ENCODE measurements around the gene KNSTRN.

- TF ChIP-seq POLR2A (IDR thresholded peaks at IDR 0.05; ENCODE audit: low read depth, low read length) = no peak
- TF ChIP-seq TAF1 (IDR thresholded peaks at IDR 0.05; ENCODE audit: low read depth, low read length) = no peak
- TF ChIP-seq POLR2AphosphoS5 (IDR thresholded peaks at IDR 0.05; ENCODE audit: low read depth, low read length) = no peak
- no peak for TF ChIP-seq POU2F2 (IDR thresholded peaks at IDR 0.05; ENCODE audit: low read depth, low read length)
- no peak for TF ChIP-seq SPI1 (IDR thresholded peaks at IDR 0.05; ENCODE audit: low read depth, low read length)
Observed at GRCh38 chr15:40334541-40334940, 48.0 kb upstream of the KNSTRN start.
